ENCODE measurements around the gene ZNF532.
A peak's percentile ranks its signal among the peaks of the same experiment; 100 is the strongest.
"Not testable (repeated sequence)": the region's sequence is repeated elsewhere in the genome, so short reads cannot be mapped to it uniquely, and the experiment has no call there.

The ZNF532 gene

DNA sequence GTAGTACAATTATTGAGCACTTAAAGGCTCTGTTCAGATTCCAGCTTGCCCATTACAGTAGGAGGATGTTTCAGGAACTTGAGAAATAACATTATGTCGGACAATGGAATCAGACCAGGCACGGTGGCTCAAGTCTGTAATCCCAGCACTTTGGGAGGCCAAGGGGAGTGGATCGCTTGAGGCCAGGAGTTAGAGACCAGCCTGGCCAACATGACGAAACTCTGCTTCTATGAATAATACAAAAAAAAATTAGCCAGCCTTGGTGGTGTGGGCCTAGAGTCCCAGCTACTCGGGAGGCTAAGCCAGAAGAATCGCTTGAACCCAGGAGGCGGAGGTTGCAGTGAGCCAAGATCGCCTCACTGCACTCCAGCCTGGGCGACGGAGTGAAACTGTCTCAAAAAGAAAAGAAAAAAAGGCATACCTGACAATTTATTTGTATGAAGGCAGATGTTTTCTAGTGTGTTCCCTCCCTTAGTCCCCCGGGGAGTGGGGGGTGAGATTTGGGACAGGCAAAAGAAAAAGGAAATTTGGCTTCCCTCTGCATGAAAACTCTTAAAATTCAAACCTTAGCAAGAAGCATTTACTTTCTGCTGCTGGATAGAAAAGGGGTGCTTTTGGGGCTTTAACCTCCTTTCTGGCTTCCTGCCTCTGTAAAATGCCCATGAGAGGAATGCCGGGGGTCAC, 13.7 kb upstream of the ZNF532 start:
- DNase-seq (ENCODE audit: low spot score) = no peak

DNA sequence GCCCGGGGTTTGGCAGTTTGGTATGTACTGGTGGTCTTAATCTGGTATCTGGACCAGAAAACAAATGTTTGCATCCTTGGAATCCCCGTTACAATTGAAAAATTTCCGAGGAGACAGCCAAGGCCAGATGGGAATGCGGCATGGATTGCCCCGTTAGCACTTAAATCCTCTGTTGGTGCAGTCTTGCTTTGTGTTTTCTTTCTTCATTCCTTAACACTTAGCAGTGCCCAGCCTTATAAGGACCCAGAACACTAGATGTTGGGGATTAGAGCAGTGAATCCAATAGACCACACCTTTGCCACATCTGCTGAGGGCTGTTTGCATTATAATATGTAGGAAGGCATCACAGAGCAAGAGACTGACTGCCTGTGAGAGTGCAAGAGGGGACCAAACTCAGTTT, 12.8 kb upstream of the ZNF532 start:
- DNase-seq (ENCODE audit: low spot score) = no peak

DNA sequence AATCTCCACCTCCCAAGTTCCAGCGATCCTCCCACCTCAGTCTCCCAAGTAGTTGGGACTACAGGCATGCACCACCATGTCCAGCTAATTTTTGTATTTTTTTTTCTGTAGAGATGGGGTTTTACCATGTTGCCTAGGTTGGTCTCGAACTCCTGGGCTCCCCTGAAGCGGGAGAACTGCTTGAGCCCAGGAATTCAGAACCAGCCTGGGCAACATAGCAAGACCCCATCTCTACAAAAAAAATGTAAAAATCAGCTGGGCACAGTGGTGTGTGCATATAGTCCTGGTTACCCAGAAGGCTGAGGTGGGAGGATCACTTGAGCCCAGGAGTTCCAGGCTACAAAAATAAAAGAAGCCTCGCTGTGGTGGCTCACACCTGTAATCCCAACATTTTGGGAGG, 12.0 kb upstream of the ZNF532 start:
- DNase-seq (ENCODE audit: low spot score) = no peak

DNA sequence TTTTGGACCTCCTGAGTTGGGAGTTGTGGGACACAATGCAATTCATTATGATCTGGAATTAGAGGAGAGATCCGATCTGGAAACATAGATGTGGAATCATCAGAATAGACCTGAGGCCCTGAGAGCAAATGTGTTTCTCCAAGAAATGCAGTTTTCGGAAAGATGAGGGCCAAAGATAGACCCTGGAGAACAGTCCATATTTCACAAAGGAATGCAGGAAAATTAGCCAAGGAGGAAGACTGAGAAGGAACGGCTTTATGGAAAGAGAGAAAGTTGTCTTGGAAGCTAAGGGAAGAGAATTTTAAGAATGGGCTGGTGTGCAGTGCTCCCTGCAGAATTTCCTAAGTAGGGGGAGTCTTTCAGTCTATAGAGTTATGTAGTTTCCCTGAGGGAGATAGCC, 11.1 kb upstream of the ZNF532 start:
- DNase-seq (ENCODE audit: low spot score) = no peak

DNA sequence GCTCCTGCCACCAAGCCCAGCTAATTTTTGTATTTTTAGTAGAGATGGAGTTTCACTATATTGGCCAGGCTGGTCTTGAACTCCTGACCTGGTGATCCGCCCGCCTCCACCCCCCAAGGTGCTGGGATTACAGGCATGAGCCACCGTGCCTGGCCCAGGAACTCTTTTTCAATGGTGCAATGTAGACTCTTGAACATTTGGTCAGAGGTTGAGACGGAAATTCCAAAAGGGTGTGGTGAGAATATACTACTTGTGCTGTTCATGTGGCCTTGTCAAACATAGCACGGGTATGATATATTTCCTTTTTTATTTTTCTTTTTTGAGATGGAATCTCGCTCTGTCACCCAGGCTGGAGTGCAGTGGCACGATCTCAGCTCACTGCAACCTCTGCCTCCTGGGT, 9.2 kb upstream of the ZNF532 start:
- not testable (repeated sequence) for DNase-seq (ENCODE audit: low spot score)

DNA sequence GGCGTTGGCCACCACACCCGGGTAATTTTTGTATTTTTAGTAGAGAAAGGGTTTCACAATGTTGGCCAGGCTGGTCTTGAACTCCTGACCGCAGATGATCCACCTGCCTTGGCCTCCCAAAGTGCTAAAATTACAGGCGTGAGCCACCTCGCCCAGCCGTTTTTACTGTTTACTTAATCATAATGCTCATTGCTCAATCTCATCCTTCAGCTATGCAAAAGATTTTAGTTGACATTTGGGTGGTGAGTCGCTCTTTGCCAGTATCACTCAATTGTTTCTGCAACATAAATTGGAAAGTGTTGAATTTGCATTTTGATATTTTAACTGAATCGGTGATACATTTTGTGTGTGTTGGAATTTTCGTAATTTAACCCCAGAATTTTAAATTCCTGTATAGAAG, 7.8 kb upstream of the ZNF532 start:
- DNase-seq (ENCODE audit: low spot score) = no peak

DNA sequence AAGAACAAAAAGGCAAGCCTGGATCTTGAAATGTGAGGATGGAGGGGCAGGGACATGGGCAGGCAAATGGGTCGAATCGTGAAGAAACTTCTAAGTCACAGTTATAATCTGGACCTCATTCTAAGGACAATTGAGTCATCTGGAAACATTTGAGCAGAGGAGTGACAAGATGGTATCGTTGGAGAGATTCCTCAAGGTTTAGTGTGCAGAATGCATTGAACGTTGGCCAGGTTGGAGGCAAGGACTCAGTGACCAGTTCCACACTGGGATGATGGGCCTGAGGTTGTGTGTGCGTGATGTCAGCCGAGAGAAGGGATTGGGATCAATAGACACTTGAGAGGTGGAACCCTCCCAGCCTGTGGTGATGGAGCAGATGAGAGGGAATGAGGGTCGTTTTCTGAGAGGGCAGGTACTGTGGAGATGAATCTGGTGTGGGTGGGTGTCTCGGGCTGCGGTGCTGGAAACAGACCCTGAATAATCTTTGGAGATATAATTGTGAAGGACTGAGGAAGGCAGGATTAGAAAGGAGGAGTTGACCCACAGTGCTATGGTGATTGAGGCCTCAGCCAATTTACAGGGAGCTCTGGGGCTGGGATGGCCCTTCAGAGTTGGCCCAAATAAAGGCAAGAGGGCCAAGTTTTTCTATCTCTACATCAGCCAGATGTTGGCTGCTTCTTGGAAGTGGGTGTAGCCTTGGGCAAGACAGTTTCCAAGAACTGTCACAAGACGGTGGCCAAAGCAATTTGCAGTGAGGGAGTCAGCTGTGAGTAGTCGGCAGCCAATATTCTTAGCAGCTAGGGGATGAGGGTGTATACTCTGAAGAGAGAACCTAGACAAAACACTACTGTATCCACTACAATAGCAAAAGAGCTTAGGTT, 5.8 kb upstream of the ZNF532 start:
- DNase-seq (ENCODE audit: low spot score) = no peak

DNA sequence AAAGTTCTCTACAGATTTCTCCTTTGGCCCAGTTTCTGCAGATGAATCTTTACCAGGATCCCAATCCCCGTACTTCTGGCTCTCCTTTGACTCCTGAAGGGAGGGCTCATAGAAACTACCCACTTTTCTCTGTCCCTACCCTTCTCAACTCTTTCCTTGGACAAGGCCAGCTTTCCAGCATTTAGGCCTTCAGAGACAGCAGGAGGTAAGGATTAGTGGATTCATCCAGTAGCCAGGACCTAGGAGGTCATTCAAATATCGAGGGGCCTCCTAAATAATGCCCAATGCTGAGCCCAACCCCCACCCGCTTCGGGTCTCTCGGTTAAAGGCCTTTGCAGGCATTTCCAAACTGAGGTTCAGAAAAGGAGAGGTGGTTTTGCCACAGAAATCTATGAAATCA, 4.8 kb upstream of the ZNF532 start:
- DNase-seq (ENCODE audit: low spot score) = no peak

DNA sequence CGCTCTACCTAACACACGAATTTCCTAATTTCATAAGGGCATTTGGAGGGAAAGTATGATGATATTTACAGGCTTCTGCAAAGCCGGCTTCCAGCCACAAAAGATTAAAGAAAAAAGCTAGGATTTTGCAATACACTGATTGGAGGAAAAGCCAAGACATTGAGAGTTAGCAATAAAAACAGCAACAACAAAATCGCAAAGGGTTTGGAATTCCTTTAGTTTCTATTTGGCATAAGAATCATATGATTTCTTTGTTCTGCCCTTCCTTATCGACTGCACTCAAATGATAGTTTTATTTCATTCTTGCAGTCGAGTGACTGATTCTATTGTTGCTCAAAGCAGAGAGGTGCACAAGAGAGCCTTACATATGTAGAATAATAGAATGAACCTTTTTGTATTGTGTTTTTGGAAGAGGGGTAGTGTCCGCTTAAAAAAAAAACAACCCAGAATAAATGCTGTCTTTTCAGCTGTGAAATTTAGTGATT, 3.9 kb upstream of the ZNF532 start:
- DNase-seq (ENCODE audit: low spot score) = peak; percentile 71

DNA sequence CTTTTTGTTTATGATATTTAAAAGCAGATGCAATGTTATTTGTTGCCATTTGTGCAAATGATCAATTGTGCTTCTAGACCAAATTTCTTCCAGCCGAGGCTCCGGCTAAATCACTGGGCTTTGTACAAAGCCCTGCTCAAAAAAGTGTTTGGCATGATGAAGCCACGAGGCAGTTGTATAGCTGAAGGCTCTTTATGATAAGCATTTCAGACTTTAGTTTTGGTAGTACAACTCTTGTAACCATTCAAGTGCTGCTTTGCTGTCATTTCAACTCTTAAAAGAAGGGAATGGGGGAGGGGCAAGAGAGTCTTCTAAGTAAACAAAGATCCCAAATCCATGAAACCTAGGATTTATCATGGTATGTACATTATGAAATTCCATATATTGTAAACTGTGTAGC, 3.3 kb upstream of the ZNF532 start:
- peak; percentile 68 for DNase-seq (ENCODE audit: low spot score)

DNA sequence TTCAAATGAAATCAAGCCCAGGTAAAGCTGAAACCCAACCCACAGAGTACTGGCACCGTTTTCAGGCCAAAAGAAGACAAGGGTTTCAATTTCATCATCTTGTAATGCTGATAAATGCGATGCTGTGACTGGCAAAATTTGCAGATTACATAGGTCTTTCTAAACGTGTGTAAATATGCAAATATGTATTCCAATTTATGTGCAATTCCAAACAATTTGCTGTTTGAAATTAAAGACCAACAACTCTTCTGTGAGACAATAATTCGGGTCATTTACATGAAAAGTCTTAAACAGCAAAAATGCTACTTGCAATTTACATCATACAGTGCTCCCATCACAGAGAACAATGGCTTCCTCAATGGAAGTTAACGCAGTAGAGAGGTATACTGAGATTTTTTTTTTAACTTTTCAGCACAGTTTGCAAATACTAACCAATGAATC, 2.8 kb upstream of the ZNF532 start:
- no peak for DNase-seq (ENCODE audit: low spot score)

DNA sequence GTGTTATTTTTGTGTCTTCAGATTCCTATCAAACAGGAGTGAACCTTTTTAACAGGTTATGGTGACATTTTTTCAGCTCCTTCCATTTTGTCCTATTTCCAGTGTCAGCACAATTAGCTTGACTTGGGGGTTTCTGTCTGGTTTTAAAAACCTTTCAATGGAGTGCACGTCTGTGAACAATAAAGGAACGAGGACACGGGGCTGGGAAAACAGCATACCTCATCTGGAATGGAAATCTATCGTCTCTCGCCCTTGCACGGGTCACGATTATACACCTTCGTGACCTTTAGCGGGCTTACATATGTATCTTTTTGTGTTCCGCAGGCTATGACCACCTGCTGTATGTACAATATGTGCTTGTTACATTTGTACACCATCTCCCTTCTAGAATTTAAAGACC, 2.3 kb upstream of the ZNF532 start:
- no peak for DNase-seq (ENCODE audit: low spot score)

DNA sequence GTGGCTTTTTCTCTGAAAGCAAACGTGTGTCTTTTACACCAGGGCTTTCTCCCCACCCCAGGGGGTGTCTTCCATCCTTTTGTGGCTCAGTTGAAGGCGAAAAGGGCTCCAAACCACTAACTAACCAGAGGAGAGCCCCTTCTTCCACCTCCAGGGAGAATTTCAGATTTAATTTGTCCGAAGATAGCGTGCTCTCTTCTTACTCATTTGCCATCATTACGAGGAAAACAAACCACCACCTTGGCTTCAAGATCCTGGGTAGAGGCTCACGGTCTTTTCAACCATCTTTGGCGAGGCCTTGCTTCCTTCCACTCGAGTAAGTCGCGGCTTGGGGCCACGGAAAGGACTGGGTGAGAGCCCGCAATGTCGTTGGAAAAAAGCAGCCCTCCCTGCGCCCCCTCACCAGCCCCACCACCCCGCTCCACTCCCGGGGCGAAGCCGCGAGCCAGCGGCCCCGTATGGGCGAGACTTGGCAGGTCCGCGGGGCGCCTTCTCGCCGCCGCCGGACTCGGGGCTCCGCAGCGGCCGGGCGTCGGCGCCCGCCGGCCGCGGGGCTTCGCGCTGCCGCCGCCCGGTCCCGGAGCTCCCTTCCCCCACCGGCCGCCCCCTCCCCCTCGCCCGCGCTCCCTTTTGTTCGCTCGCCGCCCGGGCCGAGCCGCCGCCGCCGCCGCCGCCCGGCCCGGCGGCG, 1.7 kb upstream of the ZNF532 start:
- peak; percentile 67 for DNase-seq (ENCODE audit: low spot score)

DNA sequence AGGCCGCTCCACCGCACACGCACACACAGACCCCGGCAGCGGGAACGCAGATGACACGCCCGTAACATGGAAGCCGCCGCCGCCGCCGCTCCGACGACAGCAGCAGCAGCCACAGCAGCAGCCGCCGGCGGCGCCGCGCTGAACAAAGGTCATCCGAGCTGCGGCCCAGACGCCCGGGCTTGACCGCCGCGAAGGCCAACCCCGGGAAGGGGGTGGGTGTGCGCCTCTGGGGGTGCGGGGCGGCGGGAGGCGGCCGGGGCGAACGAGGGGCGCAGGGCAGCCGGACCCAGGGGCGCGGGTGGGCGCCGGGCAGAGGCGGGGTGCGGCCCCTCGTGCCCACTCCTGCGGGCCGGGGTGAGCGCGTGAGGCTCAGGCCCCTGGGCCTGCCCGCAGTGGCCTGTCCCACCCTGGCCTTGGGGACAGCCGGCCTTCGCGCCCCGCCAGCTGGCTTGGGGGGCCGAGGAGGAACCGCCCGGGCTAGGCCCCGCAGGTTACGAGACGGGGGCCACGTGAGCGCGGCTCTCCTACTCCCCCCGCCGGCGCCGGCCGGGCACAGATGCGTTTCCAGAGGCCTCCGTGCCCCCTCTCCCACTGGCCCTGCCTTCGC, 1.0 kb upstream of the ZNF532 start:
- peak; percentile 62 for DNase-seq (ENCODE audit: low spot score)

DNA sequence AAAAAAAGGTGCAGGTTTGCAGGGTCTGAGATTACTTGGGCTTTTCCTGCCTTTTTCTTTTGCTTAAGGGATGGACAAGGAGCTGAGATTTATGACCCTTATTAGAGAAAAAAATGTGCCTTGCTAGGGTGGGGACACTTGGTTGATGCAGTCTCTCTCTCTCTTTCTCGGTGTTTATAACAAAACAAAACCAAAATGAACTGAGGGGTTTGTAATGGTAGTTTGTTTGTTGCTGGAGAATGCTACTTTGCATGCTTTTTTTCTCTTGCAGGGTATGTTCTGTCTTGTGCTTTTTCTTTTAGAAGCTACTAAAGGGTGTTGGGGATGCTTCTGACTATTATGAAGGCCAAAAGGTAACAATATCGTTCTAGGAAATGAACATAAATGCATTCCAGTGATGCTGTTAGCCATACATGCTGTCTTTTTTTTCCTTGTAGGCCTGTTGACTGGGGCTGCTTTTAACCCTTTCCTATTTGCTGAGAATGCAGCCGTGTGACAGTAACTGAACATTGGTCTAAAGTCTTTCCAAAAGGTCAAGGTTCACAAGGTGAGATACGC, 435 bp downstream of the ZNF532 start:
- DNase-seq (ENCODE audit: low spot score) = no peak

DNA sequence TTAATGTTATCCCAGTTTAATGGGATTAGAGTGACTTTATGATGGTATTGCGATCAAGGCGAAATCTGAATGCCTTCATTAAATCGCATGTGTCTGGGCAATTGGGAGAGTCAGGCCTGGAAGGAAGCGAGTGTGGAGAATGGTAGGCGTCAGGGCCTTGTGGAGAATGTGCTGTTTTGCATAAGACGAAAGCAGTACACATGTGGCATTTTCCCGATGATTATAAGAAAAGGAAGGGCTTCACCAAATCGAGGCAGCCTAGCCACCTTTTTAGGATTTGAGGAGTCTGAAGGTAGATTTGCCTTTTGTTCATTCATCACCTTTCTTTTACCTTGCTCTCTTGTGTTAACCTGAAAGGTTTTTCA, 1.0 kb downstream of the ZNF532 start:
- no peak for DNase-seq (ENCODE audit: low spot score)

DNA sequence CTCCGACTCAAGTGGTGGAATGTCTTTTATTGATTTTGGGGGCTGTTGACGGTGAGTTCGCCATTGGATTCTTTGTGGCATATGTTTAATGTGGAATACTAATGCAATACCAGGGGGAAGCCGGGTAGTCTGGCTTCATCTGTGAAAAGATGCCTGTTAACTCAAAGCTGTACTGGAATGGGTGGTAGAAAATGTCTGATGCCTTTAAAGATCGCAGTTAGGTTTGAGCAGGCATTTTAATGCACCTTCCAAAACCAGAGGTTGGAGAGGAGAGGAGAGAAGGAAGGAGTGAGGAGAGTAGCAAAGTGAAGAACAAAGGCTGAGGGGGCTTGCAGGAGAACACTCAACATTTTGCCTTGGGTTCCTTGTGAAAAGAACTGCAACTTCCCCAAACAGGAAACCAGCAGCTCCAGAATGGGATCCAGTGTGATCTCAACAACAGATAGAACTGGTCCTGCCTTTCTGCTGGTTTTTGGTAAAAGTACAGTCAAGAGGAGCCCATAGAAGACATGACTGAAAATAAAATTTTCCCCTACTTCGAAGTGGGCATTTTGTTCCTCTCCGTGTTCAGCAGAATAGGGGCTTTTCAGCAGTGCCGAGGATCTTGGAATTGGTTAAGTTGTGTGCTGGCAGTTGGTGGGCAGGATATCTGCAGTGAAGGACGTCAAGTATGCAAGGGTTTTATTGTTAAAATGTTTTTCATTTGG, 1.5 kb downstream of the ZNF532 start:
- no peak for DNase-seq (ENCODE audit: low spot score)

DNA sequence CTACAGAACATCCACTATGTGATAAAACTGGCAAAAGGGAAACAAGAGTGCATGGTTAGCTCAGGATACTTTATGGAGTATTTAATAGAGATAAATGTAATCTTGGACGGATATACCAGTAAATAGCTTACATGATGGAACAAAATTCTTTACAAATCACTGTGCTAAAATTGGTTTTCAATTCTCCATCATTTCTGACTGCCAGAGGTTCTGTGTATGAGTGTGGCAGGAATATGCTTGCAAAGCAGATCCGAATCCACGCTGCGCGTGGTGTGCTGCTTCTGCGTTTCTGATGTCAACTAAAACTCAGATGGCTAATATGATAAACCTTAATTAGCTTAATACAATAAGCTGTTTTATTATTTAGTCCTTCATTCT, 2.1 kb downstream of the ZNF532 start:
- no peak for DNase-seq (ENCODE audit: low spot score)

DNA sequence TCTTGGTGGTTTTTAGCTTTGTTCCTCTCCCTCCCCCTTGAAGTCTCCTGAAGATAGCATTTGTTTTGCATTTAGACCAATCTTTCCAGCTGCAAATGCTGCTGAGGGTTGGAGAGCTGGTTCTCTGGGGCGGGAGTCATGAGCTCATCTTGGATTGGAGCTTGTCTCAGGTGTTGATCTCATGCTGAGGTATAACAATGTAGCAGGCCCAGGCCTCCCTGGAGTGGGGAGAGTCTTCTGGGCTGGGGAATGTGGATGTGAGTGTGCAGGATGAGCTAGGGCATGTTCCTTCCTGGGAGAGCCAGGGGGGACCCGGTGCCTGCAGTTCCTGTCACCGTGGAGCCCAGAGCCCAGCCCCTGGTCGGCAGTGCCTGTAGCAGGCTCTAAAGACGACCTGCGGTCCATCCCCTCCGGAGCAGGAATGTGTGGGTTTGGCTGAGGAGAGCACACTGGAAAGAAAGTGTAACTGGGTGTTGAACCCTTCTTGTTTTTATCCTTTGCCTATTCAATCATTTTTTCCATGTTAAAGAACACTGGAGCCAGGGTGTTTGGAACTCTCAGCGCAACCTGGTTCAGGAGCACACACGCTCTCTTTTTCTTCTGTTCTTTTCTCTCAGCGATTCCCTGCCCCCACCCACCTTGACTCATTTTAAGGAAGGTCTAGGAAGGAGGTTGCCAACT, 2.7 kb downstream of the ZNF532 start:
- DNase-seq (ENCODE audit: low spot score) = no peak

DNA sequence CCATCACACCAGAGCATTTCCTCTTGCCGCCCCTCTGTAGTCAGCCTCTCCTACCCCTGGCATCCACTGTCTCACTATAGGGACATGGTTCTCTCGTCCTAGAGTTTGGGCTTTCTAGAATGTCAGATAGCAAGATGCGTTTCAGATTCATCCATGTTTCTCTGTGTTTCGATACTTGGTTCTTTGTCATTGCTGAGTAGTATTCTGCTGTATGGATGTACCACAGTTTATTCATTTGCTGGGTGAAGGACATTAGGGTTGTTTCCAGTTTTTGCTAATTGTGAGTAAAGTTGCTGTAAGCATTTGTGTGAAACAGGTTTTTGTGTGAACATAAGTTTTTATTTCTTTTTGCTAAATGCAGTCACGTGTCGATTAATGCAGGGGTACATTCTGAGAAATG, 3.8 kb downstream of the ZNF532 start:
- DNase-seq (ENCODE audit: low spot score) = no peak

DNA sequence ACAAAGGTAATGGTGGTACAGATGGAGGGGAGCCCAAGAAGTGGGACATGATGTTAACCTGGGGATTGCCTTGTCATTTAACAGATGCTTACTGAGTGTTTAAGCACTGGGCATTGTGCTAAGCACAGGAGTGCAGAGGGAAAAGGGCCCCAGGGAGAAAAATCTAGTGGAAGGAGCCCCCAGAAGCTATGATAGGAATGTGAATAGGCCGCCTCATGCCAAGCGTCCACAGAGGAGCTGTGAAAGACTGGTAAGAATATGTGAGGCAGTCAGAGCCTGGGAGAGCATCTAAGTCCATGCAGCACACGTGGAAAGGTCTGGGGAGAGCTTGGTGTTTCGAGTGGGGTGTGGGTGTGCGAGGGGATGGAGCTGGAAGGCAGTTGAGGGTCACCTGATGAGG, 5.5 kb downstream of the ZNF532 start:
- no peak for DNase-seq (ENCODE audit: low spot score)

Measured in globus pallidus (tissue), 1 donor.